NCI-H748 (cell line): ENCODE results near the gene TRPV4.

Experiments
- DNase-seq: peaks from one replicate; lab custom pipeline; 2025; ENCODE audit not compliant: unreplicated experiment; lab: John Stamatoyannopoulos, UW

The TRPV4 gene

DNA sequence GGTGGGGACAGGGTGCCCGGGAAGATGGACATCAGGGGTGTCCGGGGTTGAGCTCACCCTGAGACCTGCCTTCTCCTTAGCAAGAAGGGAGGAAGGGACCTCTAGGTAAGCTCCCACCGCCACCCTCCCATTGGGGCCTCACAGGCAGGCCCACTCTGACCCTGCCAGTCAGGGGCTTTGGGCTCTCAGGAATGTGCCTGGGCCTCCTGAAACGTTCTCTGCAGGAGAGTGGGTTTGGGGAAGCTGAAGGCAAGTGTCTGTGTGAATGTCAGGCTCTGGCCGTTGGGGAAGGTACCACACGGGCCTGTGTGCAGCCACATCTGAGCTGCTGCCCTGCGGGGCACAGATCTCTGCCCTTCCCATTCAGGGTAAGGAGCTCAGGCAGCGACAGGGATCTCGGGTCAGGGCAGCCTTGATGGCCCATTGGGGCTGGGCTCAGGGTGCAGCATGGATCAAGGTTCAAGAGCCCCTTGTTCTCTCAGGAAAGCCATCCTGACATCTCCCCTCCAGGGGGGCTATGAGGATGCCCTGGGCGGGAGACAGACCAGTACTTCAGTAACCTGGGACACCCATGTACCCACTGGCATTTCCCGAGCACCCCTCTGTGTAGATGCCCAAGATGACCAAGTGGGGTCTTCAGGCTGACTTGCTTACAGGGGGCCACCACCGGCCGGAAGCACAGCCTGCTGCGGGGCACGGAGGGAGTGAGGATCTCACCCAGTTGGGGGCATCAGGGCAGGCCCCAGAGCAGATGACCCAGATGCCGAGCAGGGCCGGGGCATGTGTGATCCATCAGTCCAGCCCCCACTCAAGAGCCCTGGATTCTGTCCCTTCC, 89.9 kb downstream of the TRPV4 start:
- DNase-seq: no peak

DNA sequence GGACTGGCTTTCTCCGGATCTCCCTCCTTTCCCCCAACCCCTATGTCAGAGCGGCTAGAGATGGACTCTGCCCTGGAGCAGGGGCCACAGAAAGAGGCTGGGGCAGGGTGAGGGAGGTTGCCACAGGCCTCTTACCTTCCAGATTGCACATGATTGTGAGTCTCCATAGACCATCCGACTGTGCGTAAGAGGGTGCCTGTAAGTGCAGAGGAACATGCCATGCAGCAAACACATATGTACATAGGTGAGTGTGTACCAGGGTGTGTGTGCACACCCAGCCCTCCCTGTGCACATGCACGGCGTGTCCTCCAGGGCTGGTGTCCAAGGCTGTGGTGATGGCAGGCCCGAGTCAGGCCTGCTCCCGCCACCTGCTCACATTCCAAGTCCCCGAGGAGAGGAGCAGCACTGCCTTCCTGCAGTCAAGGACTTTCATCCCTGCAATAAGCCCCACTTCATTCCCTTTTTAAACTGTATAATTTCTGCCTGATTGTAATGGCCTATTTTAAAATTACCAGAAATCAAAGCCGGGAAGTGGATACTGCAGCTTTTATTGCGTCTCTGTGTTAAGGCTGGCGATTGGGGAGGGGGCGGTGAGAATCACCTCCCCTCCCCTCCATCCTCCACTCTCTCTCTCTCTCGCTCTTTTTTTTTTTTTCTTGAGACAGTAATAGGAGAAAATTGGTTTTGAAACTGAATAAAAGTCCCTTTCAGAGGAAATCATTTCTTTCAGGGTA, 91.1 kb downstream of the TRPV4 start:
- no peak for DNase-seq

DNA sequence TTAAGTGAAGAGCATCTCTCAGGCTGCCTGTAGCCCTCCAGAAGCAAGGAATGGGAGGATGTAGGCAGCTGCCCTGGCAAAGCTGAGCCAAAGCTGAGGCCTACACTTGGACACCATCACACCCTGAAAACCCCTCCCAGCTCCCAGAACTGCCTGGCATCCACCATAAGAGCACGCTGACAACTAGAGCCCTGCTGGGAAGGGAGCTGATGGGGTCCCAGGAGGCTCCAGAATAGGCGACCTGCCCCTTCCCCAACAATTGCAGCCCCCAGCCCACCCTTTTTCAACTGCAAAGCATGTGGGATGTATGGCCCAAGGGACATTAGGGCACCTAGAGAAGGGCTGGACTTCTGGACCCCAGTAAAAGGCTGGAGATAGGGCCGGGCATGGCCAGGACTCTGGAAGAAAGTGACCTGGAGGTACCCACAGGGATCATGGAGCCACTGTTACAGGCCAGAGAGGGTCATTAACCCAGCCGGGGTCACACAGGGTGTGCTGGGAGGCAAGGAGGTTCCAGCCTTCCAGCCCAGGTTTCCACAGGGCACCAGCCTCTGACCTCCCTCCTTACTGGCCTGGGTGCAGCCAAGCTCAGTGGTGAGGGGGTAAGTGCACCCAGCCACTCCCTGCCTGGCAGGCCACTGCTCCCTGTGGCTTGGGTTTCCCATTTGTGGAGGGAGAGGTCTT, 91.8 kb downstream of the TRPV4 start:
- no peak for DNase-seq

DNA sequence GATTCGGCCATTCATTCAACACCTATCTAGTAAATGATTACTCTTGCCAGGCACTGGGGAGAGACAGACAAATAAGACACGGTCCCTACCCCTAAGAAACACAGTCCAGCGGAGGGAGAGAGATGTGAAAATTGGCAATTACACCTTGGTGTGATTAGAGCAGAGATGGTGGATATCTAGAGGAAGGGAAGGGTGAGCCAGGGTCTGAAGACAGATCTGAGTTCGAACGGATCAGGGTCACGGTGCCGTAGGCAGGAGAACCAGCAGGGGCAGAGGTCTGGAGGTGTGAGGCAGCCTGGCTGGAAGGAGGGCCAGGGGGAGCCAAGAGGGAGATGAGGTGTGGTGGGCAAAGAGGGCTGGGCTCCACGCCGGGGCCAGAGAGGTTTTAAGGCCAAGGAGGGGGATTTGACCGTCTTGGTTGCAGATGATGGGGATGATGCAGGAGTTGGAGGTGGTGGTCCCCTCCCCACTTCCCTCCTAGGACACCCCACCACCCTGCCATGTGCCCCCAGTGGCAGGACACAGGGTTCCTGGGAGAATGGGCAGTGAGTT, 92.4 kb downstream of the TRPV4 start:
- DNase-seq: no peak

DNA sequence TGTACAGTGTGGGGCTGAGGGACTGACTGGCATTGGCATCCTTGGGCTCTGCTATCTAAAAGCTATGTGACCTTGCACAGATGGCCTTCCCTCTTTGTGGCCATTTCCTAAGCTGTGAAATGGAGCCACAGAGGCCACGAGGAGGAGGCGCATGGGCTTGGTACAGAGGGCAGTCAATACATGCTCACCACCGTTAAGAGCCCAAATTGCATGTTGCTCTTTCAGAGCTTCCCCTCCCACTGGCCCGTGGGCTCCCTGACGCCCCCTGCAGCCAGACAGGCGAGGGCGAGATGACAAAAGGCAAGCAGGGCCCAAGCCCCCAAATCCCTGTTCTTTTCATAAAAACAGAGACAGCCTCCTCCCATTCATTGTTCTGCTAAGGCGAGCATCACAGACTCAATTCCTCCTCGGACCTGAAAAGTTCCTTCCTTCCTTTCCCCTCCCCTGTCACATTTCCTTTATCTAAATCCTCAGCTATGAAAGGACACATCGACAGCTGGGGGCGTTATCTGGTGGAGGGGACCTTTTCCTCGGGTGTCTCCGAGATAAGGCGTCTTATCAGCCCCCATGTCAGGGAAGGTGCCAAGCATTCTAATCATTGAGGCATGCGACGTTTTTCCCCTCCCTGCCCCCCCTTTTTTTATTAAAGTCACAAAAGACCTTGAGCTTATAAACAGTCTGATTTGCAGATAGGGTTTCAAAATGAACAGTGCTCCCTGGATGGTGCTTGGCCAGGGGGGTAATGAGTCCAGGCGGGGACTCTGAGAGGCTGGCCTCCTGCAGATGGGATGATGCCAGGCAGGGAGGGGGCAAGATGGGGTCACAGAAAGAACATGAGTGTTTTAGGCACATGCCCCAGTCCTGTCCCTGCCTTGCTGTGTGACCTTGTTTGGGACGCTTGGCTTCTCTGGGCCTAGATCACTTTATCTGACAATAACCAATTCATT, 93.2 kb downstream of the TRPV4 start:
- peak; percentile 21 for DNase-seq

DNA sequence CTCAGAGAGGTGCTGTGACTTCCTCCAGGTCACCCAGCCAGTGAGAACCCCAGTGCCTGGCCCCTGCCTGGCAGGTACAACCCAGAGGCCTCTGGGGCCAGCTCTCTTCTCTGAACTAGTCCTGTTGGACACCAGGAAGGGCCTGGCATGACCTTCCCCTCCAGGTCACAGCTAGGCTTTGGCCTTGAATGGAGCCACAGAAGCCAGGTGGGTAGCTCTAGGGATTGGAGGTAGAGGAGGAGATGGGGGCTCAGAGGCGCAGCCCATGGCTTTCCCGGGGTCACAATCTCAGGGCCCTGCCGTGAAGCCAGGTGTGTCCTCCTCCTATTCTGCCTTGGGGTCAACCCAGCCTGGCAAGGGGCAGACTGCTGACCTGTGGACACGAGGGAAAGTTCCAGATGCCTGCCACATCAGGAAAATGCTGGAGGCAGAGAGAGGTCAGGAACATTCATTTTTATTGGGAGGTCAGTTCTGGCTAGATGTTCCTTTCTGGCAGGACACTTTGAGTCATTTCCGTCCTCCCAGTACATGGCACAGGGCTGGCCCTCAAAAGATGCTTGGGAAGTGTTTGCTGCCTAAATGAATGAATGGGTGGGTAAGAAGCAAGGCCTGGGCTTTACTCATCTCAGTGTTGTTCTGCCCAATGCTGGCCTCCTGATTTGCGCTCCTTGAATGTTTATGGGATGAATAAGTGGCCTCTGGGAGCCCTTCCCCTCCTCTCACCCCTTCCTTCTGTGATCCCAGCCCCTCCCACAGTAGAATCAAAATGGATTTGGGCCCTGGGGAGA, 94.1 kb downstream of the TRPV4 start:
- DNase-seq: no peak

DNA sequence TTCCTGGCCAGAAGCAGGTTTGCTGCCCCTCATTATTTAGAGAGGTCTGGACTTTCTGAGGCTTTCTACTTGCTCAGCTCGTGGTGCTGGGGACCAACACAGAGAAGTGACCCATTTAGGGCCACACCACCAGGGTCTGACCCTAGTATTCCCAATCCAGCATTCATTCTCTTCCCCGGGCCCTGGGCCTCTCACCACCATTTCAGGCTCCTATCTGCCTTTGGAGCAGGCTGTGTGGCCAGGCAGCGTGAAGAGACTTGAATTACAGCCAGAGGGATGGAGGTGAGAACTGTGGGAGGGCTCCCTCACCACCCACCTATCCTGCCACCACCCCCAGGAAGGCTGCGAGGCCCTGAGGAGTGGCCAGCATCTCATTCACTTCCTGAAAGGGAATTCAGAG, 95.0 kb downstream of the TRPV4 start:
- no peak for DNase-seq

DNA sequence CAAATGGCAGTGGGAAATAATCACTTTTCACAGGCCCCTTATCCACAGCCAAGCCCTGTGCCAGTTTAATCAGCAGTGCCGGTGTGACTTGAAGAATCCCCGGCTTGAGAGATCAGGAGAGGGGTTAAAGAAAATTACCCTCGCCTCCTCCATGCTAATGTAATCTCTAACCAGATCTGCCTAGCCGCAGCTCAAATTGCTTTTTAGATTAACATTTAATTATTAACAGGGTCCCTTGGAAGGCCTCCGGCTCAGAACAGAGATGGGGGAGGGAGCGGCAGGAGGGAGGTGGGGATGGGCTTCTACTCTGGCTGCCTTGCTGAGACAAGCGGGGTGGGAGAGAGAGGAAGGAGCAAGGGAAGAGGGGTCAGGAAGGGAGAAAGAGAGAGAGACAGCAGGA, 95.6 kb downstream of the TRPV4 start:
- DNase-seq: no peak

DNA sequence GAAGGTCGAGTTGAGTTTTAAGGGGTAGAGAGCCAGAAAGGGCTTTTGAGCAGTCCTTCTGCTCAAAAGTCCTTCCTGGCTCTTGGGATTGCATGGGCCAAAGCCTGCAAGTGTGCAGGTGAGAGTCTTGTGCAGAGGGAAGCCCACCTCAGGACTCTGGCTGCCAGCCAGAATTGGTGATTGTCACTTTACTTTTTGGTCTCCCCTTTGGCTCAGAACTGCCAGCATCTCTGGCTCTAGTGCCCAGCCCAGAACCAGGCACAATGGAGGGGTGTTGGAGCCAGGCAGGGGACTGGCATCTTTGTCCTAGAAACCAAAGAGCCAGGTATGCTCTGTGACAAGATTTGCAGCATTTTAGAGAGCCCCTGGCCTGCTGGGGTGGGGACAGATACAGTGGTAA, 96.1 kb downstream of the TRPV4 start:
- no peak for DNase-seq

DNA sequence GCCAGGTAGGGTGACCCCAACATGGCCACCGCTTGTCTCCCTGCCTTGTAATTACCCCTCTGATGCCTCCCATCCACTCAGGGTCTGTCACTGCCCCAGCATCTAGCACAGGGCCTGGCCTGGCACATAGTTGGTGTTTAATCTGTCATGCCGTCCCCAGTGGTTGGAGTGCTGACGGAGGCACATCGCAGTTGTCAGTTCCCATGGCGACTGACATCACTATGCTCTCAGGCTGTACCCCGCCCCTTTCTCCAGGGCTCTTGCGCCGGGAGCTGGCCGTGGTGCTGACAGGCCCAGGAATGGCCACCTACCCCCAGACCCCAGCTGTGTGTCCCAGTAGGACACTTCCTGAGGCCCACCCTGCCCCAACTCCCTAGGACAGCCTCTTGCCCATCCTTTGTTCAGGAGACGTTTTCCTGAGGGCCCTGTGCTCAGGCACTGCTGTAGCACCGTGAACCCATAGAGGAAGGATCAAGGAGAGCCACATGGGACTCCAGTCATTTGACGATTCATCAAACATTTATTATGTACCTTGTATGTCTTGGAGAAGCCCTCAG, 96.6 kb downstream of the TRPV4 start:
- no peak for DNase-seq

DNA sequence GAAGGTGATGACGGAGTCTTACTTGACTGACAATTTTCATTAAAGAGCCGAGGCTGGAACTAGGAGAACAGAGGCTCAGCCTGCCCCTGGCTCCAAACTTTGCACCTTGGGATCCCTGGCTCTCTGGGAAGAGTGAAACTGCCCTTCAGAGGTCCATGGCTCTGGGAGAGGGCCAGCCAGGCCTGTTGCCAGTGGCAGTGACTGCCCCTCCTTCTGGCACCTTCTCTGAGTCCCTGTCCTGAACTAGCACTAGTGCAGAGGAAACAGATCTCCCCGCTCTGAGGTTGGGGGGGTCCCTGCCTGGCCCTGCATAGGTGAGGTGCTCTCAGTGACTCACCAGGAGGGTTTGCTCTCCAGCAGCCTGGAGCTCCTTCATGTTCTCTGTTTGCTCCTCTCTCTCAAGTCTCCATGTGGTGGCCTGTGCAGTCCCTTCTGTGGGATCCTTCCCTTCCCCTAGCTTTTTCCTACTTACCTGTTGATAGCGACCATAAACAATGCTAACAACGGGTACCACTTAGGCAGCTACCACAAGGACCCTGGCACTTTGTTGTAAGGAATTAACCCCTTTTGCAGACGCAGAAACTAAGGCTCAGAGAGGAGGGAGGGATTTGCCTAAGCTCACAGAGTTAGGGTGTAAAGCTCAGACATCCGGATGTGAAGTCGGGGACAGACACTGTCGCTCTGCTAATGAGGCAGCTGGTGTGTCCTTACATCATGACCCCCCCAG, 97.2 kb downstream of the TRPV4 start:
- no peak for DNase-seq

DNA sequence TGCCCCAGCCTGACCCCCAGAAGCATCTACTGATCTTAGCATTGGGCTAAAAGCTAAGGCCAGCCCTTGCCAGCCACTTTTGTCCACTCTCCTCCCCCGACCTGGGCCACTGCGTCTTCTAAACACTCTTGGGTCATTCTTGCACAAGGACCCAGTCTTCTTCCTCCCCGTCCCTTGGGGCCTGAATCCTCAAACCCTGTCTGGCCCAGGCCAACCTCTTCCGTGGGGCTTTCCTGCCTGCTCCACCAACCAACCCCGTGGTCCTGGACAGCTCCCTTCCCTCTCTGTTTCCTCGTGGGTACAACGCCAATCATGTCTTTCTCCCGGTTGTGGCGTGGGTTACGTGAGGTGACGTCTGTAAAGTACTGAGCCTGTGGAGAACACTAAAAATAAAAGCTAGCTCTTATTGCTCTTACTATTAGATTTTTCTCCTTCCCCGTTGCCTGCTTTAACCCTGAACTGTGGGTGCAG, 98.1 kb downstream of the TRPV4 start:
- no peak for DNase-seq

DNA sequence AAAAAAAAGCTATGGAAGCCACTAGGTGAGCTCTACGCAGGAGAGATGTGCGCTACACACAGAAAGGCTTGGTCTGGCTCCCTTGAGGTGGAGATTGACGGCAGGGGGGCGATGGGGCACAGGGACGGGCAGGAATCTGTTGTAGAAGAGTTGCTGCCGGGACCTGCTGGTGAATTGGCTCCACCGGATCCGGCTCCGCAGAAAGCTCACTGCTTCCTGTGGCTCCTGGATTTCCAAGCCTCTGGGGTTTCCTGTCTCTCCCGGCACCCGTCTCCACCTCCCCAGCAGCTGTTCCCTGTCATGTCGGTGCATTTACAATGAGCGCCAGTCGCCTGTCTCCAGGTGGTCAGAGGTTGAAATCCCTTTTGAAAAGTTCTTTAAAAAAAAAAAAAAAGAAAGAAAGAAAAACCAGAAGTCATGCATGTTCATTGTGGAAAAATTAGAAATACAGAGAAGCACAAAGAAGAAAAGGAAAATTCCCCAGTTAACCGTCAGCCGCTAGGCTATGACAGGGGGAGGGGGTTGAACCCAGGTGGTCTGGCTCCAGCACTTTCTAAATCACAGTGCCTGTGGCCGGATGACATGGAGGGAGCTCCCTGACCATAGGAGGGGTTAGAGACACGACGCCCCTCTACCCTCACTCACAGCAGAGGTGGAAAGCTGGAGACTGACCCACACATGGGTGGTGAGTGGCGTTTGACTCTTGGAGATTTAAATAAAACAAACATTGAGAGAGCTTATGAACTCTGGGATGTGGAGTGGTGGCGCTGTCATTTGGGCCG, 98.8 kb downstream of the TRPV4 start:
- no peak for DNase-seq
